OCI-M1 (cell line): ENCODE data around the gene PRSS22.

Experiments used
- DNase-seq: peaks from one replicate; lab custom pipeline; 2025; lab: John Stamatoyannopoulos, UW

PRSS22 gene

DNA sequence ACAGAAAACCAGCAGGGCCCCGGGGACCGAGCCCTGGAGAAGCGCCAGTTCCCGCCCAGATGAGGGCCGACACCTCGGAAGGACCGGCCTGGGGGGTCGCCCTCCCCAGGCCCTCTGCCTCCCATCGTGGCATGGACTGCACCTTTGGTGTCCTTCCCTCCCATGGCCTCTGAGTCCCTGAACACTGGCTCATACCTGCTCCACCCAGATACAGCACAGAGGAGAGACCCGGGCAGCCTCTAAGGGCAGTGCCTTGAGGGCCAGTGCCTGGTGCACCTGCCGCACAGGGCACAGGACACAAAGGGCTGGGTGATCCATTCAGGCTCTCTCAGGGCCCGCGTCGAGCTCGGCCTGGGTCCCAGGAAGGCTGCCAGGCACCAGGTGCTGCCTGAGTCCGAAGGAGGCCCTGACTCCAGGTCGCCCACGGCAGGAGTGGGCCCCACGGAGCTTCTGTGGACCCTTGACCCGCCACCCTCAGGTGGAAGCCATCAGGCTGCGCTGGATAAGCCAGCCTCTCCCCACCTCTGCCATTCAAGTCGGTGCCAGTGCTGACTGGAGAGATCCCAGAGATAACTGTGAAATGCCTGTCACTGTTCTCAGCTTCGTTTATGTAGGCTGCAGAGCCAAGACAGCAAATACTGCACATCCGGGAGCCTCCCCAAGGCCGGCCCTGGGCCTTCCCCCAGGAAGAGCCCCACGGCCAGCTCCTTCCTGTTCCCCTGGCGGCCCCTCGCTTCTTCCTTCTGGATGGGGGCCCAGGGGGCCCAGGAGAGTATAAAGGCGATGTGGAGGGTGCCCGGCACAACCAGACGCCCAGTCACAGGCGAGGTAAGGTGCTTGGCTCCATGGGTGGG is 28.2 kb downstream of the PRSS22 start, which contains the start of gene ZG16B:
TSS of gene ZG16B (plus strand) at position 803 of the 854 bp plus-strand sequence. CDS start 139 bp downstream, outside the sequence.
- no peak for DNase-seq

GRCh38 chr16:2828876-2829430 is 29.0 kb downstream of the PRSS22 start:
- no peak for DNase-seq

DNA sequence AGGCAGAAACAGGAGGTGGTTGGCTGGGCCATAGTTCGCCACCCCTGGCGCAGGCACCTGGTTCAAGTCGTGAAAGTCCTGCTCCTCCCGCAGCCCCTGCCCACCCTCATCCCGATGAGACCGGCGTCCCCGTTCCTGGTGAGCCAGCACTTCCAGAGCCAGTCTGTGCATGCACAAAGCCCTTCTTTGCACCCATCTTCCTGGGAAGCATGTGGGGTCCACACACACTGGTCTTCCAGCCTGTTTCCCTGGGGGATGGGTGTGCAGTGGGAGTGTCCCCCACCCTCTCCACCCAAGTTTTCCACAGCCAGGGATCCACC is 29.5 kb downstream of the PRSS22 start:
- DNase-seq, result no peak

DNA sequence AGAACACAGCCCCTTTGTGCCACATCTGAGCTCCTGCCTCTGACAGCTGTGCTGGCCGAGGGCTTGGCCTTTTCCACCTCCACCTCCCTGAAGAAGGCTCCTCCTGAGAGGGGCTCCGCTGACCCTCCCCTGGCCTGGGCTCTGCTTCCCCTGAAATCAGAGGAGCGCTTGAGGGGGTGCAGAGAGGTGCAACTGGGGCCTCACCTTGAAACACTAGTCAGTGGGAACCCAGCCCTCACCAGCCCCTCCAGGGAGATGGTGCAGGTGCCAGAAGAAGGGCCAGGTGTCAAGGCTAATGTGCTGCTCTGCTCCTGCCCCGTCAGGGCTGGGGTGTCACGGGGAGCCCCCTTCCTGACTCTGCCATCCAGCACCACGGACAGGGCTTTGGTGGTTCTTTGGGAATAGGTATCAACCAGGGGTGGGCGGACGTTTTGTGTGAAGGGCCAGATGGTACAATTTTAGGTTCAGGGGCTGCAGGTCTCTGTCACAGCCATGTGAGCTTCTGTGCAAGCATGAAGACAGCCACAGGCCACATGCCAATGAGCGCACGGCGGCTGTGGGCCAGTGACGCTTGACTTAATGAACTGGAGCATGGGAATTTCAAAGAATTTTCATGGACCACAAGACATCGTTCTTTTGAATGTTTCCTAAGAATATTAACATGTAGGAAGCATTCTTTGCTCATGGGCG is 30.0 kb downstream of the PRSS22 start:
- no peak for DNase-seq

DNA sequence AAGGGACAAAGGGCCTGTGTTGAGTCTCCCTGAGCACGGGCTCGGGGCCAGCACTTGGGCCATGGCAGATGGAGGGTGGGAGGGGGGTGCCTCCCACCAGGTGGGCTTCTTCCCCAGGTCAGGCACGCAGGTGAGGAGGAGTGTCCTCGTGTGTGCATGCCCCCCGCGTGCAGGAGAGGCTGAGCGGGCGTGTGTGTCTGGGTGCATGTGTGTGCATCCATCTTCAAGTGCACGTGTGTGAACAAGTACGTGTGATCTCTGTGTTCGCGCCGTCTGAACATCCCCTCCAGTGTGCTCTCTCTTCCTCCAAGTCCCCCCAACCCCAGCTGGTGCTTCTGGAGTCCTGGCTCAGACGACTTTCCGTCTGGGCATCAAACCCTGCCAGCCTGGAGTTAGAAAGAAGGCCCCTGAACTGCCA is 30.6 kb downstream of the PRSS22 start:
- no peak for DNase-seq

DNA sequence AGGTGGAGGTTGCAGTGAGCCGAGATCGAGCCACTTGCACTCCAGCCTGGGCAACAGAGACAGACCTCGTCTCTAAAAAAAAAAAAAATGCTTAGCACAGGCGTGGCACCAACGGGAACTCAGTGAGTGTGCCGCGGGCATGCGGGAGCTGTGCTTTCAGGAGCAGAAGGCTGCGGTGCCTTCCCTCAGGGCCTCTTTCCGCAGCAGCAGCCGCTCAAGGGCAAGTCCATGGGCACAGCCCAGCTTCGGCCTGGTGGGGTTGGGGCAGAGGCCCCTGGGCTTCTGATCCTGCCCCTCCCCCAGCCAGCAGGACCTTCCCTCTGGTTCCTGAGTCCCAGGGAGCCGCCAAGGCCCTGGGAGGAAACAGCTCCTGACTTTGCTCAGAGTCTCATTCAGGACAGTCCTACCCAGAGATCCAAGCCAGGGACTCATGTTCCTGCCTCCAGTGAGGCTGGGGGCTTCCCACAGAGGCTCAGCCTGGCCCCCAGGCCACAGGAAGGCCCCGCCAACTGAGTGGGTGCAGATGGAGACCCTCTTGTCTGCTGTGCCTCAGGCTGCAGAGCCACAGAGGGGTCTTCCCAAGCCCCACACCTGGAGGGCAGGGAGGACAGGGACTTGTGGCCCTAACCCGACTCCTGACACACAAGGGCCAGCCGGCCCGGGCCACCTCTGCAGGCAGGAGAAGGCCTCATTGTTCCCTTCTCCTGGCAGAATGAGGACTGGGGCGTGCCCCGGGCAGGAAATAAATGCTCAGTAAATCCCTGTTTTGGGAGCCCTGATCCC is 31.2 kb downstream of the PRSS22 start:
- DNase-seq, result no peak

GRCh38 chr16:2825906-2826305 is 32.1 kb downstream of the PRSS22 start:
- no peak for DNase-seq

- DNase-seq, result no peak
Measured at GRCh38 chr16:2825049-2825742, 32.8 kb downstream of the PRSS22 start.

GRCh38 chr16:2824626-2825025 is 33.3 kb downstream of the PRSS22 start:
- no peak for DNase-seq

- DNase-seq, result no peak
Measured at GRCh38 chr16:2822496-2822895, 35.5 kb downstream of the PRSS22 start.

DNA sequence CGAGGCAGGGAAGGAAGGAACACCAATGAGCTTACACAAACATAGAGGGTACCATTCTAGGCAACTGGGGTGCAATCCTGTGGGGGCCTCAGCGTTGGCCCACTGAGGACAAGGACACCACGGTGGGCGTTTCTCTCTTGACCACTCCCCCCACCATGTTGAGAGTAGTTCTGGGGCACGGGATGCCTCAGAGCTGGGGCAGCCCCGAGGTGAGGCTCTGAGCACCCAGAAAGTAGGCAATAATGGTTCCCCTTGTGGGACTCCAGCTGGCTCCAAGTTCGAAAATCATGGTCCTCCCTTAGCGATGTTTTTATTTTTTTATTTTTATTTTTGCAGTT is 35.8 kb downstream of the PRSS22 start:
- no peak for DNase-seq

GRCh38 chr16:2821487-2822157 is 36.3 kb downstream of the PRSS22 start:
- no peak for DNase-seq

DNA sequence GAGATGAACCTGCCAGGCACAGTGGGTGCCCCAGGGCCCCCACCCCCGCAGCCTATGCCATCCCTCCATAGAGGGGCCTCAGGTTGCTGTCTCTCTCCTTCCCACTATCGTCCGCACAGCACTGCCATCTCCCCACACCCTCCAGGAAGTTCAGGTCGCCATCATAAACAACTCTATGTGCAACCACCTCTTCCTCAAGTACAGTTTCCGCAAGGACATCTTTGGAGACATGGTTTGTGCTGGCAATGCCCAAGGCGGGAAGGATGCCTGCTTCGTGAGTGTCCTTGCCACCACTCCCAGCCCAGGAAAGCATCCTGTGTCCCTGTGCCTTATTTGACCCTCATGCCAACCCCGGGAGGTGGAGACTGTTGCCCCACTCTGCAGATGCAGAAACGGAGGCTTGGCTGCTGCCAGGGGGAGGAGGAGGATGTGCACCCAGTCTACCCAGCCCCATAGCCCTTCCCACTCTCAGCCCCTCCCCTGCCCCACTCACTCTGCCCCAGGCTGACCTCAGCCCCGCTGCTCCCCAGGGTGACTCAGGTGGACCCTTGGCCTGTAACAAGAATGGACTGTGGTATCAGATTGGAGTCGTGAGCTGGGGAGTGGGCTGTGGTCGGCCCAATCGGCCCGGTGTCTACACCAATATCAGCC is 37.0 kb downstream of the PRSS22 start:
- no peak for DNase-seq

DNA sequence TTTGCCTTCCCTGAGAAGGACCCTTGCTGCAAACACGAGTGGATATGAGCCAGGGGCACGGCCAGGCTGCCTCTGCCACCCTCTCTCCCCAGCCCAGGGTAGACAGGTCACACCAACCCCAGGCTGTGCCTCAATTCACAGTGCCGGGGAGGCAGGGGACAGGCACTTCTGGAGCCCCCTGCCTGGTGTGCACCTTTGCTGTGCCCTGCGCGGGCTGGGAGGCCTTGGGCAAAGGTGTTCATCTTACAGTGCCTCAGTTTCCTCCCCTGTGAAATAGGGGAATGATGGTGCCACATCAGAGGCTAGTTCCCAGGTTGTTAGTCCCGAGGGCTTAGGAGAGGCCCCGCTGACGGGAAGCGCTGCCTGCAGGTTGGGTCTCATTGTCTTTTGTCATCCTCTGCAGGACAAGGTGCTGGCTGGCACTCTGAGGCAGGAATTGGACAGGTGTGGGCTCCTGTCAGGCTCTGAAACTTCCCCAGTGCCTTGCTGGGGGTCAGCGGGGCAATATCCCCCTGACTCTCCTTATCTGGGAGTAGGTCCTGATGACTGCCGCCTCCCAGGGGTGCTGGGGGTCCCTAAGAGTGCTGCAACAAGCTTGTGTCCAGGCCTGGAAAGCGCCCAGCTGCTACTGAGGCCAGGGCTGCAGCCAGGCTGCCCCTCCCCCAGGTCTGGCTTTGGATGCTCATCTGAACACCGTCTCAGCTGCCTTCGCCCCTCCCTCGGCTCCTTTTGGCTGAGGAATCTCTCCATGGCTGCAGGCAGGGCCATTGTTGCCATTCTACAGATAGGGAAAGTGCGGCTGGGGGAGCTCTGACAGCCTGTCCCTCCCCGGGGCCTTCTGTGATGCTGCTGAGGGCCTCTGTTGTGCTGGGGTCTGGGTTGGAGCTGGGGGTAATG is 37.8 kb downstream of the PRSS22 start:
- no peak for DNase-seq

- no peak for DNase-seq
Measured at GRCh38 chr16:2819179-2819938, 38.6 kb downstream of the PRSS22 start.

DNA sequence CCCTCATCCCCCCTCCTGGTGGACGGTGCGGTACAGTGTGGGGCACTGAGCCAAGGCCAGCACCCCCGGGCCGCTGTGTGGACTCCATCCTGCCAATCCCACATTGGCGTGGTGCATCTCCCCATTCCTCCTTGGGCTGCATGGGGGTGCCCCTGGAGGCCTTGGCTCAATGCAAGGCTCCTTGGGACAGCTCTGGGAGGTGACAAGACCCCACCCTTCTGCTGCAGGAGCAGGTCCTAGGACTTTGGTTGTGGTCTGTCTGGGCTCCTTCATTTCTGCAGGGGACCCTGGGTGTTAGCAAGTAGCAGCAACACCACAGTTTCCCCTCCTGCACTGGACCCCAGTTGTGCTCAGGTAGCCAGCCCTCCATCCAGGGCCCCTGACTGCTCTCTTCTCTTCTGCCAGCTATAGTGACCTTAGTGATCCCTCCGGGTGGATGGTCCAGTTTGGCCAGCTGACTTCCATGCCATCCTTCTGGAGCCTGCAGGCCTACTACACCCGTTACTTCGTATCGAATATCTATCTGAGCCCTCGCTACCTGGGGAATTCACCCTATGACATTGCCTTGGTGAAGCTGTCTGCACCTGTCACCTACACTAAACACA is 39.6 kb downstream of the PRSS22 start:
- no peak for DNase-seq

DNA sequence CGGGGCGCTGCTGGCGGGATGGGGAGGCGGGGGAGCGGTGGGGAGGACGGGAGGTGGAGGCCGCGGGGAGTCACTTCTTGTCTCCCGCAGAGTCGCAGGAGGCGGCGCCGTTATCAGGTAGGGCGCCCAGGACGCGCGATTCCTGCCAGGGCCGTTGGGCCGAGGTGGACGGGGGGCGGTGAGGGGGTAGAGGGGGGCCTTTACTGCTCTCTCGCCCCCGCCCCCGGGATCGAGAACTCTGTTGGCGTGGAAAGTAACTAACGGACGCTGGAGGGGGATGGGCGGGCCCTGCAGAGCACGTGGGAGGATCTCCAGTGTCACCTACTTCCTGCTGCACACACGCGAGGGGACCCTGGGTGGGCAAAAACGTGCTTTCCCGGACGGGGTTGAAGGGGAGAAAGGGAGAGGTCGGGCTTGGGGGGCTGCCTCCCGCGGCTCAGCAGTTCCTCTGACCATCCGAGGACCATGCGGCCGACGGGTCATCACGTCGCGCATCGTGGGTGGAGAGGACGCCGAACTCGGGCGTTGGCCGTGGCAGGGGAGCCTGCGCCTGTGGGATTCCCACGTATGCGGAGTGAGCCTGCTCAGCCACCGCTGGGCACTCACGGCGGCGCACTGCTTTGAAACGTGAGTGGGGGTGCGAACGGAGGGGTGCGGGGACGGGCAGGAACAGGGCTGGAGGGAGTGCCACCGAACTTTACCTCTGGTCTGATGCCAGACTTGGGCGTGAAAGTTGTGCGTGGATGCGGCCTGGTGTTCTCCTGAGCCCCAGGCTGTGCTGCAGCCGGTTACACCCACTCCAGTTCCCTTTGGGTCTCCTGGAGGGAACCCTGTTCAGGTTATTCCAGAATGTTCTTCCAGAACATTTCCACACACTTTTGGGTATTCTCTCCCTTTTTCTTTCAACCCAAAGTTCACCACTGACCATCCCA is 40.4 kb downstream of the PRSS22 start:
- DNase-seq, result peak; percentile 24
